ENCODE data around the gene KATNBL1.

KATNBL1 gene

GRCh38 chr15:34114215-34114614 is 95.7 kb downstream of the KATNBL1 start:
- no peak for DNase-seq

- DNase-seq = no peak
Observed at GRCh38 chr15:34111488-34111887, 98.4 kb downstream of the KATNBL1 start.

GRCh38 chr15:34109797-34110663 is 99.9 kb downstream of the KATNBL1 start:
- DNase-seq = peak; percentile 39

- no peak for DNase-seq
Observed at GRCh38 chr15:34107315-34107714, 102.6 kb downstream of the KATNBL1 start.

- no peak for DNase-seq
Observed at GRCh38 chr15:34106423-34106822, 103.5 kb downstream of the KATNBL1 start.

GRCh38 chr15:34102175-34102925 is 107.5 kb downstream of the KATNBL1 start:
- DNase-seq = no peak

- DNase-seq = peak; percentile 90
Observed at GRCh38 chr15:34101366-34102174, 108.3 kb downstream of the KATNBL1 start, which contains the start of the genes EMC7 and PGBD4. EMC7 (minus strand) TSS chr15:34101862; CDS start chr15:34101839, 23 bp downstream. PGBD4 (plus strand) TSS chr15:34102083; CDS start chr15:34102532, 449 bp downstream.

GRCh38 chr15:34099914-34100313 is 110.0 kb downstream of the KATNBL1 start:
- DNase-seq = no peak

All from DMS 273 treated with DMSO at 0.1 percent for 48 hours (cell line).